ENCODE measurements around the gene ATP9A. TPM values are rescaled to one million over a fixed set of nuclear protein-coding genes. Genes with fewer than 3 reads are reported as not detected.
"Not testable (repeated sequence)": the region's sequence is repeated elsewhere in the genome, so short reads cannot be mapped to it uniquely, and the experiment has no call there.

Gene ATP9A
- total RNA-seq, 1 donor from 2014 or later: 37.6 TPM

GRCh38 chr20:51653226-51653625, 115.0 kb downstream of the ATP9A start:
- no peaks in the 10 kb centered on the region for H3K36me3 ChIP-seq (ENCODE audit: control insufficient read depth, insufficient read depth, low read length)
- no peak for TF ChIP-seq CTCF (IDR thresholded peaks at IDR 0.05; ENCODE audit: insufficient read depth, low read length, poor library complexity, severe bottlenecking)
- H3K27me3 ChIP-seq (ENCODE audit: control insufficient read depth, insufficient read depth, low read length): no peaks in the 10 kb centered on the region
- no peak for DNase-seq (ENCODE audit: low read depth)
- no peak overlapping the region for H3K4me3 ChIP-seq (ENCODE audit: low read depth, low read length)

GRCh38 chr20:51651921-51652549, 116.2 kb downstream of the ATP9A start:
- no peak for DNase-seq (ENCODE audit: low read depth)

GRCh38 chr20:51650685-51651134, 117.5 kb downstream of the ATP9A start:
- H3K4me3 ChIP-seq (ENCODE audit: low read depth, low read length): no peak overlapping the region
- no peaks in the 10 kb centered on the region for H3K27me3 ChIP-seq (ENCODE audit: control insufficient read depth, insufficient read depth, low read length)
- DNase-seq (ENCODE audit: low read depth): peak; percentile 79
- TF ChIP-seq CTCF (IDR thresholded peaks at IDR 0.05; ENCODE audit: insufficient read depth, low read length, poor library complexity, severe bottlenecking): no peak
- H3K36me3 ChIP-seq (ENCODE audit: control insufficient read depth, insufficient read depth, low read length): no peaks in the 10 kb centered on the region

More at GRCh38 chr20:51651921-51652549, 116.2 kb downstream of the ATP9A start:
- no peak for TF ChIP-seq CTCF (IDR thresholded peaks at IDR 0.05; ENCODE audit: insufficient read depth, low read length, poor library complexity, severe bottlenecking)
- no peaks in the 10 kb centered on the region for H3K27me3 ChIP-seq (ENCODE audit: control insufficient read depth, insufficient read depth, low read length)
- no peaks in the 10 kb centered on the region for H3K36me3 ChIP-seq (ENCODE audit: control insufficient read depth, insufficient read depth, low read length)
- H3K4me3 ChIP-seq (ENCODE audit: low read depth, low read length): no peak overlapping the region

- Histone ChIP-seq H3K36me3 (ENCODE audit: control insufficient read depth, insufficient read depth, low read length) (no peaks in the 10 kb centered on the region), H3K27me3 (ENCODE audit: control insufficient read depth, insufficient read depth, low read length) (no peaks in the 10 kb centered on the region), H3K4me3 (ENCODE audit: low read depth, low read length) (no peak overlapping the region)
- DNase-seq (ENCODE audit: low read depth): no peak
- TF ChIP-seq CTCF (IDR thresholded peaks at IDR 0.05; ENCODE audit: insufficient read depth, low read length, poor library complexity, severe bottlenecking): no peak
Measured at GRCh38 chr20:51648571-51648947, 119.6 kb downstream of the ATP9A start.

- no peak for DNase-seq (ENCODE audit: low read depth)
- no peaks in the 10 kb centered on the region for H3K36me3 ChIP-seq (ENCODE audit: control insufficient read depth, insufficient read depth, low read length)
- H3K27me3 ChIP-seq (ENCODE audit: control insufficient read depth, insufficient read depth, low read length): no peaks in the 10 kb centered on the region
- no peak for TF ChIP-seq CTCF (IDR thresholded peaks at IDR 0.05; ENCODE audit: insufficient read depth, low read length, poor library complexity, severe bottlenecking)
- H3K4me3 ChIP-seq (ENCODE audit: low read depth, low read length): no peak overlapping the region
Measured at GRCh38 chr20:51647674-51648570, 120.3 kb downstream of the ATP9A start.

GRCh38 chr20:51643810-51644209, 124.4 kb downstream of the ATP9A start:
- H3K27me3 ChIP-seq (ENCODE audit: control insufficient read depth, insufficient read depth, low read length); DNase-seq (ENCODE audit: low read depth); H3K36me3 ChIP-seq (ENCODE audit: control insufficient read depth, insufficient read depth, low read length); H3K4me3 ChIP-seq (ENCODE audit: low read depth, low read length): not testable (repeated sequence)
